Left colon (tissue), 2 donors: Measurements from ENCODE around the gene CDSN. TPM values are rescaled to one million over a fixed set of nuclear protein-coding genes. Genes with fewer than 3 reads are reported as not detected.
"Not testable (repeated sequence)": the region's sequence is repeated elsewhere in the genome, so short reads cannot be mapped to it uniquely, and the experiment has no call there.

ENCODE experiments used
- ATAC-seq: fragments of 200-7000 bp; cut with Tn5 transposase; one replicate; pipeline ENCODE4 v1.9.1; 2020; ENCODE audit warnings: mild to moderate bottlenecking, moderate library complexity
- DNase-seq, 2 donors: peaks; one replicate each; pipeline ENCODE4 v3.0.0-alpha.2; 2020
- intact Hi-C, 2 donors: fragments of 100-400 bp; cut with DNase I in 1 of 2; cut with micrococcal nuclease in 1 of 2; formaldehyde crosslinking; loops; one replicate each; pipeline versions ENCODE4 v1.11.2 to v1.14.0; 2022; cut with DNase I, micrococcal nuclease
- long read RNA-seq: library from polyadenylated mRNA; unstranded; transcript quantifications from one replicate; pipeline ENCODE4 v2.0.0, GENCODE V29; 2021
- total RNA-seq, 2 donors: library from RNA; stranded (reverse); fragmentation: NEBNext Ultra II Directional; extraction: Animal tissue kit (Norgen Biotek cat#: 25700); gene quantifications; one replicate each; pipeline ENCODE4 v1.2.1, GENCODE V29; 2021
- donor health status: DM: no; HTN: no; CAD: no.
- donor health status: DM: yes; HTN: yes; CAD: no.

Gene CDSN
- not detected for total RNA-seq
- long read RNA-seq, partial matches to known transcripts, result 0 of 2 reads
- long read RNA-seq, other reads (novel, unspliced or antisense), result 2 of 2 reads

DNA sequence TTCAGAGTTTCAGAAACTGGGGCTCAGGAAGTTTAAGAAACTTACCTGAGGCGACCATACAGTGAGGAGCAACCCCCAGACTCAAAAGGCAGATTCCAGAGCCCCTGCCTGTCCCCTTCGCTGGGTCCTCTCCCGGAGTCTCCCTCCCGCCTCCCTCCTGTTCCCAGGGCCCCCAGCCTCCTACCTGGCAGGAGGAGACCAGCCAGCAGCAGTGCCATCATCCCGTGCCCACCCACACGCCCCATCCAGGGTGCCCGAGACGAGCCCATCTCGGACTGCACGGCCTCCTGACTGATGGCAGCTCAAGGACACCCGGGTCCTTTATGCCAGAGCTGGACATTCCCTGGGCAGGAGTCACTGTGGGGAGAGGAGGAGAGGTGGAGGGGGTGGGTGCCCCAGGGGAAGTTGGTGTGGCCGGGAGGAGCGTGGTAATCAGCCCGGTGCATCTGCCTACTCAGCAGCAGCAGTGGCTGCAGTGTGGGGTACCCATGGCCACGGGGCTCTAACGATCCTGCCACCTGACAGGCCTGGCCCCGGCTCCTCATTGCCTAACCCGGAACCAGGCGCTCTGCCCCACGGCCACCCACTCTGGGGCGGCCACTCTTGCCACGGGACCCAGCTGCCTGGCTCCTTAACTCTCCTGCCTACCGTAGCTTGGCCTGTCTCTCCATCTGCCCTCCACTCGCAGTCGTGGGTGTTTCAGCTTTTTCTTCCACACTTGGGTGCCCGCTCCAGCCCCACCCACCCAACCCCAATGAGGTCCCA is at the start of gene CDSN:
CDSN (minus strand) TSS at position 296 of the 765 bp plus-strand sequence; CDS start at position 269, 27 bp downstream.
- intact Hi-C loops, result no loop called here
- DNase-seq (no peak), ATAC-seq (no peak)

DNA sequence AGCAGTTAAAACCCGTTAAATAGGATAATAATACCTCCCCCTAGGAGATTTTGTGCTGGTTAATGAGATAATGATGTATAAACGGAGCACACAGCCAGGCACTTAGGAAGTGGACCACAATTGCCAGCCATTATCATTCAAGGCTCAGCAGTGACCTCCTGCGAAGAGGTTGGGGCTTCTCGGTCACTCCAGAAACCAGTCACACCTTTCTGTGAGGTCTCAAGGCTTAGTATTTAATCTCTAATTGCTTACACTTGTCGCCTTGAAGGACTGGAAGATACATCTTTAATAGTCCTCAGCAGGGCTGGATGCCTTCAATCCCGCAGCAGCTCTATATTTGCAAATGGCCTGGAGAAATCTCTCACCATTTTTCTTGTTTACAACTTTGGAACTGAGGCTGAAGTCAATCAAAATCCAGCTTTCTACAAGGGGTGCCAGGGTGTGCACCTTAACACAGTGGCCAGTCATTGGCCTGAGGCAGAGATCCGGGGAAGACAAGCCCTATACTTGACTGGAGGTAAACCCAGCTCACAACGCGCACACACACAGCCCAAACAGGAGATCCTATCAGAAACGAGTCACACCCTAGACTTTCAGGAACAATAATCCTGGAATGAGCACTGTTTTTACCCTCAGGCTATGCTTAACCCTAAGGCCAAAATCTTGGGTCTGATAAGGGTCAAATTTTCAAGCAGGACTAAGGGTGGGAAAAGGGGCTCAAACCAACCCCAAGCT is 49.0 kb upstream of the CDSN start:
- intact Hi-C loops, result no loop called here
- ATAC-seq (peak; percentile 21), DNase-seq (no peak)

DNA sequence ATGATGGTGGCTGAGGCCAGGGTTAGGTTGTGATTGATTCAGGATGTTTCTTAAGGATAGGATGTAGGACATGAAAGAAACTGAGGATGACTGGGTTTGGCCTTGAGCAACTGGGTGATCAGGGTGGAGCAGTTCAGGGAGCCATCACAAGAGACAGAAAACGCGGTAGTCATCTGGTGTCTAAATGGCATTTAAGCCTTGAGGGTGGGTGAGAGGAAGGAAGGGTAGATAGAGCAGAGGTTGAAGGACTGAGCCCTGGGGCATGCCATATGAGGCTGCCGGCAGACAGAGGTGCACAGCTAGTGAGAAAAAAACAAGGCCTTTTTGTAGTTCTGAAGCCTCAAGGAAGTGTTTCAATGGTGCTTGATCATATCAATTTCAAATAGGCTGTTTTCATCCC is 48.4 kb upstream of the CDSN start:
- intact Hi-C loops, result no loop called here
- DNase-seq (no peak), ATAC-seq (no peak)

- intact Hi-C loops, result no loop called here
- DNase-seq (no peak), ATAC-seq (no peak)
Measured at GRCh38 chr6:31165986-31166385, 45.7 kb upstream of the CDSN start.

- DNase-seq, ATAC-seq, intact Hi-C loops: not testable (repeated sequence)
Measured at GRCh38 chr6:31165064-31165832, 45.0 kb upstream of the CDSN start.

GRCh38 chr6:31164475-31165063 is 44.3 kb upstream of the CDSN start:
- intact Hi-C loops, DNase-seq, ATAC-seq: not testable (repeated sequence)

- ATAC-seq (no peak), DNase-seq (no peak)
- intact Hi-C loops, result no loop called here
Measured at GRCh38 chr6:31163922-31164321, 43.7 kb upstream of the CDSN start.

- intact Hi-C loops, result no loop called here
- ATAC-seq, result no peak
- no peak for DNase-seq
Measured at GRCh38 chr6:31162463-31163165, 42.4 kb upstream of the CDSN start.

GRCh38 chr6:31161216-31162126 is 41.2 kb upstream of the CDSN start:
- intact Hi-C loops, result no loop called here
- ATAC-seq, result no peak
- DNase-seq, result no peak

DNA sequence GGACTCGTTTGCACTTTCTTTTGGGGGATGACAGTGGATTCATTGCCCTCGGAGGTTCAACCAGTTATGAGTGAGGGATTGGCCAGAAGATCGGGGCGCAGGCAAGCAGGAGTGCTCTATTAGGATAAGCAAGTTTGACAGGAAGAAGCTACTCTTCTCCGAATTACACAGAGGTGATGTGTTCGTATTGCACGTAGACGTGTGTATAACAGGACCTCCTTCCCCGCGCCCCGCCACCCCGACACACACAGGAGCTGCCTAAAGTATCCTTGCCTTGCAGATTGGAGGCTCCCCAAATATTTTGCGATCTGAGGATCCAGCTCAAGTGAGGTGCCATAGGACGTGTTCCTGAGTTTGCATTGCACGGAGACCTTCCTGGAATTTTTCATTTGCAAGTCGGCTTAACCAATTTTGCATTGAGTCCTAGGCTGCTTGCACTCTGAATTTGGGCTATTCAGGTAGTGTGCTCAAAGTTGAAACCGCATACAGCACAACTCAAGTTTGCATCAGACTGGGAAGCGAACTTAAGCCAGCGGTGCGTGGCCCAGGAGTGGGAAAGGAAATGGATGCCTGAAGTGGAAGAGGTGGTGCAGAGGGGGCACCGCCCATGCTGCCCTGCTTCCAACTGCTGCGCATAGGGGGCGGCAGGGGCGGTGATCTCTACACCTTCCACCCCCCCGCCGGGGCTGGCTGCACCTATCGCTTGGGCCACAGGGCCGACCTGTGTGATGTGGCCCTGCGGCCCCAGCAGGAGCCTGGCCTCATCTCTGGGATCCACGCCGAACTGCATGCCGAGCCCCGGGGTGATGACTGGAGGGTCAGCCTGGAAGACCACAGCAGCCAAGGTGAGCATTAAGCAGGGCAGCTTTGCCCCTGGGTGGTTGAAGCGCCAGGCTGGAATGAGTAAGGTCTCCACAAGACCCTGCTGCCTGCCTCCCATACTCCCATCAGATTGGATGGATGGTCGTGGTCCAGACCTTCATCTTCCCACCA is 38.9 kb upstream of the CDSN start:
- DNase-seq (peak in 1 of 2 donors; percentile 43), ATAC-seq (peak; percentile 4)
- intact Hi-C loops, result no loop called here

DNA sequence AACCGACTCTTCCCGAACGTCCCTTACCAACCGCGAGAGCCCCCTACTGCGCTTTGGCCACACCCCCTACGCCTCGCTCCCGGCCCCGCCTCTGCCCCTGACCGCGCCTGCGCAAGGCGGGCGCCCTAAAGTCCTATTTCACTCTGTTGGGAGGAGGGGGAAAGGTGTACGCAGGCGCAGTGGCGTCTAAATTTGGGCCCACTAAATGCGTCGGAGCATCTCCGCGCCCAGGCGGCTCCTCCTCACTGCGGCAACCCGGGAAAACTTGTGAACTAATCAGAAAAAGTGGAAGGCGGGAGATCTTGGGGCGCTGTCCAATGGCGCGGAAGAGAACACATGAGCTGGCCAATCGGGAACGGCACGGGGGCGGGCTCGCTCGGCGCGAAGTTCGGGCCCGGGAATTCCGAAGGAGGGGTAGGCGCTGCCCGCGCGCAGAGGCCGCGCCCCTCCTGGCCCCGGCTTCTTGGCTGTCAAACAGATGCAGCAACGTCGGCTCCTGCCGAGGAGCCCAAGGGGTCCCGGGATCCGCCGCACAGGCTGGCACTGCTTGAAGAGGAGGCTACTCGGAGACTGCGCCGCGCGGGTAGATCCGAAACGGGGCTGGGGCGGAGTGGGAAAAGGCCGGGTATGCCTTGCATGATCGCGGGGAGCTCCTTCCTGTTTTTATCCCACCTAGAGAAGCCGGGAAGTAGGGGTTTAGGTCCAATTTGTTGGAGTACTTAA is 38.1 kb upstream of the CDSN start, which contains the start of gene TCF19:
TCF19 (plus strand) TSS at position 450 of the 723 bp plus-strand sequence. CDS start 881 bp downstream, outside the sequence.
- ATAC-seq, result peak; percentile 94
- intact Hi-C loops, result no loop called here
- peak; percentile 99 for DNase-seq

- ATAC-seq, result peak; percentile 29
- no peak for DNase-seq
- intact Hi-C loops, result no loop called here
Measured at GRCh38 chr6:31157513-31158139, 37.4 kb upstream of the CDSN start, which contains the start of gene CCHCR1. Gene CCHCR1, minus strand, starts transcription at chr6:31157802. Its CDS starts 202 bp downstream, at chr6:31157600.

DNA sequence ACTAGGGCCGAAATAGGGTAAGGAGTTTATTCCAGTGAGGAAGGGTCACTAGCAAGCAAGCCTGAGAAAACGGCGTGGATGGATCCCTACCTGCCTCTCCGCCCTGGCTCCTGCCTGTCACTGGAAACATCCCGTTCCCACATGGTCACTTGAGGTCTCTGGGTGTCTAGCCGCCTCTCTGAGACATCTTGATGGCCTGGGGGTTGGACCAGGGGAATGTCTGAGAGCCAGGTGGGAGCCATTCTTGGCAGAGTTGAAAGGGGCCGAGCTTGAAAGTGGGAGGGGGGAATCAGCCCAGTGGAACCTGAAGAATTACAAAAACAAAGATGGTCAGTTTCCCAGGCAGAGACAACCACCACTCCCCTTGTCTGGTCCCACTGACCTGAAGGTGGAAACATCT is 36.4 kb upstream of the CDSN start:
- intact Hi-C loops, result no loop called here
- ATAC-seq (no peak), DNase-seq (no peak)

- no peak for DNase-seq
- intact Hi-C loops, result no loop called here
- no peak for ATAC-seq
Measured at GRCh38 chr6:31154436-31154835, 34.2 kb upstream of the CDSN start.

DNA sequence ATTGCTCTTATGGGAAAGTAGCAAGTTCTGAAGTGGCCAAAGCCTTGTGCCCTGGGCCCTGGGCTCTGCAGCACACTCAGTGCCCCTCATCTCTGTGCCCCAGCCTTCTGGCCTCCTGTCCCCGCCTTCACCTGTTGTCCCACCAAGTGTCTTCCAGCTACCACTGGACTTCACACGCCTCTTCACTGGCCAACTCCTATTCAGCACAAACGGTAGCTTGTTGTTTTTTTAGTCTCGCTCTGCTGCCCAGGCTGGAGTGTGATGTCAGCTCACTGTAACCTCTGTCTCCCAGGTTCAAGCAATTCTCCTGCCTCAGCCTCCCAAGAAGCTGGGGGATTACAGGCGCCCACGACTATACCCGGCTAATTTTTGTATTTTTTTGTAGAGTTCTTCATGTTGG is 32.5 kb upstream of the CDSN start:
- ATAC-seq (no peak), DNase-seq (no peak)
- intact Hi-C loops, result no loop called here
